Measurements from ENCODE around the gene NTF3. TPM values are rescaled to one million over a fixed set of nuclear protein-coding genes. Genes with fewer than 3 reads are reported as not detected.

Gene NTF3
- total and polyA plus RNA-seq, 9 of the 15 experiments (the other 6 are each of a cell fraction or from before 2014, with no cell fraction given): not detected

GRCh38 chr12:5515458-5515857, 83.5 kb downstream of the NTF3 start:
- no peak for FAIRE-seq
- no peaks in the 10 kb centered on the region for H4K20me1 ChIP-seq (replicated peaks; ENCODE audit: control insufficient read depth, insufficient read depth, low read length)
- in situ Hi-C loops (cut with MboI) (no loop called here), intact Hi-C loops (cut with micrococcal nuclease) (no loop called here)
- H3K4me2 ChIP-seq (ENCODE audit: insufficient read depth, low read length): no peak overlapping the region
- no peak overlapping the region for H3K9ac ChIP-seq (ENCODE audit: insufficient read depth in 1 of 2, low read depth in 2 of 2, low read length in 2 of 2)
- TF ChIP-seq CHD4 (IDR thresholded peaks at IDR 0.05; ENCODE audit: insufficient read depth, insufficient replicate concordance, low read depth, low read length, poor library complexity, severe bottlenecking) (no peak), KDM1A (IDR thresholded peaks at IDR 0.05) (no peak), TBL1XR1 (IDR thresholded peaks at IDR 0.05; ENCODE audit: low read length in 2 of 2) (no peak), ZFX (CRISPR knock-in tag; IDR thresholded peaks at IDR 0.05) (no peak), RBM22 (IDR thresholded peaks at IDR 0.05; ENCODE audit: low read depth, low read length, poor library complexity, severe bottlenecking) (no peak), ESRRB (CRISPR knock-in tag; IDR thresholded peaks at IDR 0.05; ENCODE audit: borderline replicate concordance) (no peak), SMAD3 (CRISPR knock-in tag; conservative IDR thresholded peaks at IDR 0.05) (no peak), HMGN3 (IDR thresholded peaks at IDR 0.05; ENCODE audit: borderline replicate concordance, extremely low read depth, insufficient read length, low read depth, low read length) (no peak)
- TF ChIP-seq, protein P1, sequence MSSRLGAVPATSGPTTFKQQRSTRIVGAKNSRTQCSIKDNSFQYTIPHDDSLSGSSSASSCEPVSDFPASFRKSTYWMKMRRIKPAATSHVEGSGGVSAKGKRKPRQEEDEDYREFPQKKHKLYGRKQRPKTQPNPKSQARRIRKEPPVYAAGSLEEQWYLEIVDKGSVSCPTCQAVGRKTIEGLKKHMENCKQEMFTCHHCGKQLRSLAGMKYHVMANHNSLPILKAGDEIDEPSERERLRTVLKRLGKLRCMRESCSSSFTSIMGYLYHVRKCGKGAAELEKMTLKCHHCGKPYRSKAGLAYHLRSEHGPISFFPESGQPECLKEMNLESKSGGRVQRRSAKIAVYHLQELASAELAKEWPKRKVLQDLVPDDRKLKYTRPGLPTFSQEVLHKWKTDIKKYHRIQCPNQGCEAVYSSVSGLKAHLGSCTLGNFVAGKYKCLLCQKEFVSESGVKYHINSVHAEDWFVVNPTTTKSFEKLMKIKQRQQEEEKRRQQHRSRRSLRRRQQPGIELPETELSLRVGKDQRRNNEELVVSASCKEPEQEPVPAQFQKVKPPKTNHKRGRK (tag; IDR thresholded peaks at IDR 0.05): no peak
- TF ChIP-seq, protein P2, sequence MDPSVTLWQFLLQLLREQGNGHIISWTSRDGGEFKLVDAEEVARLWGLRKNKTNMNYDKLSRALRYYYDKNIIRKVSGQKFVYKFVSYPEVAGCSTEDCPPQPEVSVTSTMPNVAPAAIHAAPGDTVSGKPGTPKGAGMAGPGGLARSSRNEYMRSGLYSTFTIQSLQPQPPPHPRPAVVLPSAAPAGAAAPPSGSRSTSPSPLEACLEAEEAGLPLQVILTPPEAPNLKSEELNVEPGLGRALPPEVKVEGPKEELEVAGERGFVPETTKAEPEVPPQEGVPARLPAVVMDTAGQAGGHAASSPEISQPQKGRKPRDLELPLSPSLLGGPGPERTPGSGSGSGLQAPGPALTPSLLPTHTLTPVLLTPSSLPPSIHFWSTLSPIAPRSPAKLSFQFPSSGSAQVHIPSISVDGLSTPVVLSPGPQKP (CRISPR knock-in tag; IDR thresholded peaks at IDR 0.05): no peak
- peaks cover 0 to 12% of the 10 kb centered on the region in 2 experiments; a peak in 1 of 5 replicates for H3K27me3 ChIP-seq (ENCODE audit: control insufficient read depth in 2 of 2, insufficient read depth in 2 of 2, low read length in 2 of 2)
- H3K9me1 ChIP-seq (ENCODE audit: control insufficient read depth, insufficient read depth, low read length): no peaks in the 10 kb centered on the region
- no peaks in the 10 kb centered on the region for H3K36me3 ChIP-seq (ENCODE audit: control insufficient read depth, insufficient read depth, low read length)
- H3K79me2 ChIP-seq (ENCODE audit: control insufficient read depth, insufficient read depth, low read length): no peaks in the 10 kb centered on the region
- H3K4me1 ChIP-seq (replicated peaks in 1 of 2; ENCODE audit: control insufficient read depth in 2 of 2, insufficient read depth in 2 of 2, low read length in 2 of 2): no peaks in the 10 kb centered on the region; a peak in 1 of 5 replicates
- 0% methylated on average over 1 of the region's 1 CpG for WGBS (ENCODE audit: insufficient coverage, low coverage, missing lambda C conversion rate)
- H3K4me3 ChIP-seq: no peak overlapping the region
- CTCF ChIA-PET (ENCODE audit: low intra/inter-chr PET ratio): no interaction called here
- no TSS peak for BruUV-seq (replicated peaks)
- H3K9me3 ChIP-seq (replicated peaks; ENCODE audit: control insufficient read depth, insufficient read depth, low read depth, low read length): no peaks in the 10 kb centered on the region
- no peak for DNase-seq (ENCODE audit: extremely low read depth in 1 of 4, low spot score in 3 of 4)
- no peak for ATAC-seq
- POLR2A ChIA-PET: no interaction called here
- no peak overlapping the region for H2AFZ ChIP-seq (ENCODE audit: low read depth, low read length)
- H3K27ac ChIP-seq (ENCODE audit: extremely low read depth, low read depth, low read length): no peak overlapping the region

Data from K562 (cell line).